H9 (cell line): ENCODE data around the gene FAM20A. TPM values are rescaled to one million over a fixed set of nuclear protein-coding genes. Genes with fewer than 3 reads are reported as not detected.

Source experiments
- DNase-seq: peaks from one replicate; pipeline ENCODE4 v3.0.0-alpha.2; 2017
- H2AFZ ChIP-seq: one replicate; pipeline ENCODE4 v1.6.1; 2013; ENCODE audit warnings: mild to moderate bottlenecking, low read length, control low read depth, moderate library complexity
- H2AK5ac ChIP-seq: 2 replicates; pipeline ENCODE4 v1.6.1; 2013; ENCODE audit warnings: low read length, control low read depth, mixed read lengths; ENCODE audit not compliant: insufficient read length
- H2BK120ac ChIP-seq: one replicate; pipeline ENCODE4 v1.6.1; 2013; ENCODE audit warnings: low read depth, mild to moderate bottlenecking, low read length, control low read depth, inconsistent platforms; ENCODE audit not compliant: poor library complexity, severe bottlenecking
- H2BK12ac ChIP-seq: 2 replicates; pipeline ENCODE4 v1.6.1; 2013; ENCODE audit warnings: low read length, control low read depth, mixed read lengths, low read depth; ENCODE audit not compliant: insufficient read length
- H2BK15ac ChIP-seq: 2 replicates; pipeline ENCODE4 v1.6.1; 2013; ENCODE audit warnings: low read depth, low read length, control low read depth
- H2BK20ac ChIP-seq: one replicate; pipeline ENCODE4 v1.6.1; 2013; ENCODE audit warnings: low read depth, mild to moderate bottlenecking, low read length, control low read depth, inconsistent platforms; ENCODE audit not compliant: poor library complexity, severe bottlenecking
- H2BK5ac ChIP-seq: 2 replicates; pipeline ENCODE4 v1.6.1; 2013; ENCODE audit warnings: low read length, control low read depth, mixed read lengths; ENCODE audit not compliant: insufficient read length
- H3K14ac ChIP-seq: 2 replicates; pipeline ENCODE4 v1.6.1; 2013; ENCODE audit warnings: low read length, control low read depth; ENCODE audit not compliant: insufficient read depth
- H3K18ac ChIP-seq: 2 replicates; pipeline ENCODE4 v1.6.1; 2013; ENCODE audit warnings: low read depth, mild to moderate bottlenecking, mixed read lengths, low read length, control low read depth; ENCODE audit not compliant: insufficient read length
- H3K23ac ChIP-seq: 2 replicates; pipeline ENCODE4 v1.6.1; 2013; ENCODE audit warnings: low read length, control low read depth, mixed read lengths, low read depth; ENCODE audit not compliant: insufficient read length
- H3K23me2 ChIP-seq: 2 replicates; pipeline ENCODE4 v1.6.1; 2013; ENCODE audit warnings: low read depth, mild to moderate bottlenecking, mixed read lengths, low read length, control low read depth; ENCODE audit not compliant: insufficient read length, poor library complexity, severe bottlenecking
- H3K27ac ChIP-seq: 2 replicates; pipeline ENCODE4 v1.5.1; 2013; ENCODE audit warnings: low read length, control low read depth, mixed read lengths, low read depth; ENCODE audit not compliant: insufficient read length
- H3K27me3 ChIP-seq: 2 replicates; pipeline ENCODE4 v1.6.1; 2013; ENCODE audit warnings: low read length, control low read depth, inconsistent platforms; ENCODE audit not compliant: insufficient read depth
- H3K4ac ChIP-seq: 2 replicates; pipeline ENCODE4 v1.6.1; 2013; ENCODE audit warnings: low read depth, mild to moderate bottlenecking, control low read depth, inconsistent platforms, low read length, moderate library complexity
- H3K4me1 ChIP-seq: 2 replicates; pipeline ENCODE4 v1.6.1; 2013; ENCODE audit warnings: low read length, control low read depth, inconsistent platforms; ENCODE audit not compliant: insufficient read depth
- H3K4me2 ChIP-seq: 2 replicates; pipeline ENCODE4 v1.6.1; 2013; ENCODE audit warnings: low read length, control low read depth, mixed read lengths; ENCODE audit not compliant: insufficient read length, insufficient read depth
- H3K56ac ChIP-seq: 2 replicates; pipeline ENCODE4 v1.6.1; 2013; ENCODE audit warnings: low read depth, mild to moderate bottlenecking, mixed read lengths, low read length, control low read depth; ENCODE audit not compliant: insufficient read length
- H3K79me1 ChIP-seq: 2 replicates; pipeline ENCODE4 v1.6.1; 2013; ENCODE audit warnings: low read depth, mild to moderate bottlenecking, moderate library complexity, low read length, control low read depth, inconsistent platforms; ENCODE audit not compliant: insufficient read depth, poor library complexity, severe bottlenecking
- H3K79me2 ChIP-seq: 2 replicates; pipeline ENCODE4 v1.6.1; 2013; ENCODE audit warnings: low read length, control low read depth, inconsistent platforms; ENCODE audit not compliant: insufficient read depth
- H3K9ac ChIP-seq: 2 replicates; pipeline ENCODE4 v1.6.1; 2013; ENCODE audit warnings: low read length, control low read depth, mixed read lengths; ENCODE audit not compliant: insufficient read length; ENCODE audit errors: extremely low read depth
- H3K9me3 ChIP-seq: one replicate; pipeline ENCODE4 v1.6.1; 2013; ENCODE audit warnings: low read depth, low read length, inconsistent platforms; ENCODE audit not compliant: control insufficient read depth
- H3T11ph ChIP-seq: one replicate; pipeline ENCODE4 v1.6.1; 2013; ENCODE audit warnings: mild to moderate bottlenecking, low read length, control low read depth, inconsistent platforms
- H4K20me1 ChIP-seq: one replicate; pipeline ENCODE4 v1.6.1; 2013; ENCODE audit not compliant: control insufficient read depth, insufficient read length, insufficient read depth
- H4K5ac ChIP-seq: 2 replicates; pipeline ENCODE4 v1.6.1; 2013; ENCODE audit warnings: low read depth, mild to moderate bottlenecking, mixed read lengths, low read length, control low read depth; ENCODE audit not compliant: insufficient read length
- H4K8ac ChIP-seq: replicated peaks from 2 replicates; pipeline ENCODE4 v1.6.1; 2013; ENCODE audit warnings: low read length, control low read depth, mixed read lengths, low read depth; ENCODE audit not compliant: insufficient read length
- H4K91ac ChIP-seq: 2 replicates; pipeline ENCODE4 v1.6.1; 2013; ENCODE audit warnings: low read depth, mild to moderate bottlenecking, moderate library complexity, mixed read lengths, low read length, control low read depth; ENCODE audit not compliant: insufficient read length
- H3K27ac Mint-ChIP-seq, 3 experiments: 2 replicates in 2 of 3; 3 replicates in 1 of 3; pipeline ENCODE4 v1.8.0; 2020 to 2021; ENCODE audit warnings: mixed read lengths in 3 of 3, mild to moderate bottlenecking in 1 of 3, moderate library complexity in 1 of 3
- H3K27me3 Mint-ChIP-seq: 2 replicates; pipeline ENCODE4 v1.8.0; 2021; ENCODE audit warnings: low read depth, mild to moderate bottlenecking, moderate library complexity, mixed read lengths
- H3K36me3 Mint-ChIP-seq, 3 experiments: 2 replicates in 2 of 3; 3 replicates in 1 of 3; pipeline ENCODE4 v1.8.0; 2020 to 2021; ENCODE audit warnings: low read depth in 3 of 3, mixed read lengths in 3 of 3; ENCODE audit not compliant: insufficient read depth in 1 of 3
- H3K4me1 Mint-ChIP-seq, 2 experiments: 2 replicates each; pipeline ENCODE4 v1.8.0; 2020; ENCODE audit warnings: mixed read lengths in 2 of 2
- H3K4me3 Mint-ChIP-seq, 2 experiments: 2 replicates in 1 of 2; 3 replicates in 1 of 2; pipeline ENCODE4 v1.8.0; 2020 to 2021; ENCODE audit warnings: mild to moderate bottlenecking in 2 of 2, mixed read lengths in 2 of 2, moderate library complexity in 1 of 2
- H3K9me3 Mint-ChIP-seq, 2 experiments: 2 replicates in 1 of 2; 3 replicates in 1 of 2; pipeline ENCODE4 v1.8.0; 2020; ENCODE audit warnings: mild to moderate bottlenecking in 2 of 2, mixed read lengths in 2 of 2, moderate library complexity in 1 of 2
- CTCF ChIP-seq: fragments of 200-600 bp; sonication (generic); conservative IDR thresholded peaks from 3 replicates; pipeline ENCODE4 v1.8.0; 2021; ENCODE audit warnings: antibody characterized with exemption, mild to moderate bottlenecking
- WGBS: extraction: QIAGEN DNeasy Blood & Tissue Kit; methylation state at CpG from one replicate; pipeline ENCODE4 v1.1.7; 2013; ENCODE audit warnings: missing lambda C conversion rate, low lambda C conversion rate, mixed read lengths; ENCODE audit not compliant: insufficient read length; ENCODE audit errors: extremely low coverage; 5-methylcytosine and 5-hydroxymethylcytosine counted together
- total RNA-seq: library from RNA; stranded (reverse); gene quantifications from 2 replicates; pipeline ENCODE4 v1.2.1, GENCODE V29; 2021

The FAM20A gene
- total RNA-seq, 1 experiment from 2014 or later = 34.4 TPM

GRCh38 chr17:68577497-68577821, 23.7 kb downstream of the FAM20A start:
- Histone ChIP-seq H2BK20ac (no peak overlapping the region), H3T11ph (no peak overlapping the region), H3K4me2 (no peak overlapping the region), H2AK5ac (no peak overlapping the region), H3K27me3 (no peaks in the 10 kb centered on the region), H3K18ac (no peak overlapping the region), H3K9ac (no peak overlapping the region), H3K23ac (no peak overlapping the region), H2BK5ac (no peak overlapping the region), H4K8ac (no peak overlapping the region), H4K91ac (no peak overlapping the region), H3K14ac (no peak overlapping the region), H4K5ac (no peak overlapping the region), H3K27ac (no peak overlapping the region), H3K9me3 (no peaks in the 10 kb centered on the region), H3K79me1 (no peaks in the 10 kb centered on the region), H3K23me2 (no peaks in the 10 kb centered on the region), H2AFZ (no peak overlapping the region), H3K4ac (no peak overlapping the region), H3K4me1 (no peaks in the 10 kb centered on the region), H2BK15ac (no peak overlapping the region), H3K56ac (no peak overlapping the region), H2BK12ac (no peak overlapping the region), H3K79me2 (no peaks in the 10 kb centered on the region), H2BK120ac (no peak overlapping the region), H4K20me1 (no peaks in the 10 kb centered on the region)
- no peaks in the 10 kb centered on the region; a peak in 2 of 5 replicates for H3K9me3 Mint-ChIP-seq
- DNase-seq = no peak
- peaks cover 10 to 14% of the 10 kb centered on the region in 2 experiments for H3K4me1 Mint-ChIP-seq
- H3K36me3 Mint-ChIP-seq = peaks cover 0 to 11% (median 9%) of the 10 kb centered on the region in 3 experiments; a peak in 3 of 7 replicates
- H3K4me3 Mint-ChIP-seq = no peak overlapping the region
- no peaks in the 10 kb centered on the region for H3K27me3 Mint-ChIP-seq
- WGBS = no CpG with 5 or more reads among the region's 3 CpGs
- no peak overlapping the region for H3K27ac Mint-ChIP-seq
- no peak for TF ChIP-seq CTCF
